ENCODE measurements around the gene RANBP9.

Gene RANBP9

DNA sequence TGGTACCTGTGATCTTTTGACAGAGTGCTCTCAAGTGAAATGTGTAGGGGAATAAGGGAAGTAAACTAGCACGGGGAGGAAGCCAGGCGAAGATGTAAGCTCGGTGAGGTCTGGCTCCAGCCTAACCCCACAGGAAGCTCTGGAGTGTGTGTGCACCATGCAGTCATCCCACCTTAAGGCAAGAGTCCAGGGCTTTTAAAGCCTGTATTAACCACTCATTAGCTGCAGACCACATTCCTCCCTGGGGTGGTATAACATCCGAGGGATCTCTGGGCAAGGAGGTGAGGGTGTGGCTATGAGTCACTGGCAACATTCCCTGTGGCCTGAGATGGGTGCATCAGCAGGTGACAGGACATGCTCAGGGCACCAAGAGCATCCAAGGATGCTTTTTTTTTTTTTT is 12.5 kb upstream of the RANBP9 start:
- TF ChIP-seq, protein P1, sequence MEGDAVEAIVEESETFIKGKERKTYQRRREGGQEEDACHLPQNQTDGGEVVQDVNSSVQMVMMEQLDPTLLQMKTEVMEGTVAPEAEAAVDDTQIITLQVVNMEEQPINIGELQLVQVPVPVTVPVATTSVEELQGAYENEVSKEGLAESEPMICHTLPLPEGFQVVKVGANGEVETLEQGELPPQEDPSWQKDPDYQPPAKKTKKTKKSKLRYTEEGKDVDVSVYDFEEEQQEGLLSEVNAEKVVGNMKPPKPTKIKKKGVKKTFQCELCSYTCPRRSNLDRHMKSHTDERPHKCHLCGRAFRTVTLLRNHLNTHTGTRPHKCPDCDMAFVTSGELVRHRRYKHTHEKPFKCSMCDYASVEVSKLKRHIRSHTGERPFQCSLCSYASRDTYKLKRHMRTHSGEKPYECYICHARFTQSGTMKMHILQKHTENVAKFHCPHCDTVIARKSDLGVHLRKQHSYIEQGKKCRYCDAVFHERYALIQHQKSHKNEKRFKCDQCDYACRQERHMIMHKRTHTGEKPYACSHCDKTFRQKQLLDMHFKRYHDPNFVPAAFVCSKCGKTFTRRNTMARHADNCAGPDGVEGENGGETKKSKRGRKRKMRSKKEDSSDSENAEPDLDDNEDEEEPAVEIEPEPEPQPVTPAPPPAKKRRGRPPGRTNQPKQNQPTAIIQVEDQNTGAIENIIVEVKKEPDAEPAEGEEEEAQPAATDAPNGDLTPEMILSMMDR (IDR thresholded peaks at IDR 0.05; ENCODE audit: low read depth, low read length, missing control alignments), result no peak
- no peak overlapping the region for H3K4me3 ChIP-seq (ENCODE audit: low read depth, low read length)
- DNase-seq (ENCODE audit: low read depth), result no peak

- DNase-seq (ENCODE audit: low read depth), result no peak
- no peak overlapping the region for H3K4me3 ChIP-seq (ENCODE audit: low read depth, low read length)
- TF ChIP-seq, protein P1 (IDR thresholded peaks at IDR 0.05; ENCODE audit: low read depth, low read length, missing control alignments), result no peak
Measured at GRCh38 chr6:13722880-13723279, 11.2 kb upstream of the RANBP9 start.

DNA sequence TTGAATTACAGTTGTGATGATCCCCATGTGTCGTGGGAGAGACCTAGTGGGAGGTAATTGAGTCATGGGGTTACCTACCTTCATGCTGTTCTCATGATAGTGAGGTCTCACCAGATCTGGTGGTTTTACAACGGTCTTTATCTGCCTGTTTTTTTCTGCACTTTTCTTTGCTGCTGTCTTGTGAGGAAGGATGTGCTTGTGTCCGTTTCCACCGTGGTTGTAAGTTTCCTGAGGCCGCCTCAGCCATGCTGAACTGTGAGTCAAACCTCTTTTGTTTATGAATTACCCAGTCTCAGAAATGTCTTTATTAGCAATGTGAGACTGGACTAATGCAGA is 6.5 kb upstream of the RANBP9 start:
- no peak overlapping the region for H3K4me3 ChIP-seq (ENCODE audit: low read depth, low read length)
- TF ChIP-seq, protein P1 (IDR thresholded peaks at IDR 0.05; ENCODE audit: low read depth, low read length, missing control alignments), result no peak
- no peak for DNase-seq (ENCODE audit: low read depth)

DNA sequence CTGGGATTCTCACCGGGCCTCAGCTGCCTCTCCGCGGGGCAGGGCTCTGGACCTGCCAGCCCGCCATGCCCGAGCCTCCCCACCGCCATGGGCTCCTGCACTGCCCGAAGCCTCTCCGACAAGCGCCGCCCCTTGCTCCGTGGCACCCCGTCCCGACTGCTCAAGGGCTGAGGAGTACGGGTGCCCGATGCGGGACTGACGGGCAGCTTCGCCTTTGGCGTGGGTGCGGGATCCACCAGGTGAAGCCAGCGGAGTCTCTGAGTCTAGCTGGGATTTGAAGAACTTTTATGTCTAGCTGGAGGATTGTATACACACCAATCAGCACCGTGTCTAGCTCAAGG is 5.3 kb upstream of the RANBP9 start:
- H3K4me3 ChIP-seq (ENCODE audit: low read depth, low read length), result no peak overlapping the region
- TF ChIP-seq, protein P1 (IDR thresholded peaks at IDR 0.05; ENCODE audit: low read depth, low read length, missing control alignments), result no peak
- no peak for DNase-seq (ENCODE audit: low read depth)

DNA sequence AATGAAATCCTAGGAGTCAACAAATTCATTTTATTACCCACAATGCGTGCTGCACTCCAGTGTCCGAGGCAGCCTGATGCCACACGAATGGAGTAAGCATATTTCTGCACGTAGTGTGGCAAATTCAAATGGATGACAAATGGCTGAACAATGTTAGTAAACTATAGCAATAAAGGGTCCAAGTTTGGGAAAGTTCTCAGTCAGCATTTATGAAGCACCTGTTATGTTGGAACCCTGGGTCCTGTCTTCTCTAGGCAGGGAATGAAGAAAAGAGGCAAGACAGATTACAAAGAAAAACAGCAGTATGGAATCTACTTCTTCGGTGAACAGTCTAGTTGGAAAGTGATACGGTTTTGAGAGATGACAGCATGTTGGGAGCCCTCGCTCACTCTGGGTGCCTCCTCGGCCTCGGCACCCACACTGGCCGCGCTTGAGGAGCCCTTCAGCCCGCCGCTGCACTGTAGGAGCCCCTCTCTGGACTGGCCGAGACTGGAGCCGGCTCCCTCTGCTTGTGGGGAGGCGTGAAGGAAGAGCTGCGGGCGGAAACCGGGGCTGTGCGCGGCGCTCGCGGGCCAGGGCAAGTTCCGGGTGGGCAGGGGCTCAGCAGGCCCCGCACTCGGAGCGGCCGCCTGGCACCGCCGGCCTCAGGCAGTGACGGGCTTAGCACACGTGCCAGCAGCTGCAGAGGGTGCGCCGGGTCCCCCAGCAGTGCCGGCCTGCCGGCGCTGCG is 4.8 kb upstream of the RANBP9 start:
- TF ChIP-seq, protein P1 (IDR thresholded peaks at IDR 0.05; ENCODE audit: low read depth, low read length, missing control alignments), result no peak
- H3K4me3 ChIP-seq (ENCODE audit: low read depth, low read length), result no peak overlapping the region
- DNase-seq (ENCODE audit: low read depth), result no peak

- no peak for DNase-seq (ENCODE audit: low read depth)
- H3K4me3 ChIP-seq (ENCODE audit: low read depth, low read length), result no peak overlapping the region
- TF ChIP-seq, protein P1 (IDR thresholded peaks at IDR 0.05; ENCODE audit: low read depth, low read length, missing control alignments), result no peak
Measured at GRCh38 chr6:13715444-13715883, 3.8 kb upstream of the RANBP9 start.

- DNase-seq (ENCODE audit: low read depth), result no peak
Measured at GRCh38 chr6:13712599-13712898, 914 bp upstream of the RANBP9 start.

More at GRCh38 chr6:13712599-13712898, 914 bp upstream of the RANBP9 start:
- TF ChIP-seq, protein P1 (IDR thresholded peaks at IDR 0.05; ENCODE audit: low read depth, low read length, missing control alignments), result no peak
- peak overlapping the region; percentile 92 for H3K4me3 ChIP-seq (ENCODE audit: low read depth, low read length)

All from GM12864 (cell line).